Measurements from ENCODE around the gene OSBP2.
"Not testable (repeated sequence)": the region's sequence is repeated elsewhere in the genome, so short reads cannot be mapped to it uniquely, and the experiment has no call there.

OSBP2 gene

GRCh38 chr22:30774566-30774965 is 79.9 kb downstream of the OSBP2 start:
- Histone ChIP-seq H3K27ac (no peak overlapping the region), H3K4me3 (no peak overlapping the region), H3K36me3 (ENCODE audit: insufficient read depth, low read length) (no peaks in the 10 kb centered on the region), H3K9me3 (ENCODE audit: low read depth, low read length) (no peaks in the 10 kb centered on the region), H3K9ac (ENCODE audit: insufficient read length) (no peak overlapping the region)
- DNase-seq (ENCODE audit: low read depth, low spot score) = no peak
- TF ChIP-seq EZH2 (IDR thresholded peaks at IDR 0.05) = no peak
- no peak for TF ChIP-seq POLR2AphosphoS5 (IDR thresholded peaks at IDR 0.05; ENCODE audit: borderline replicate concordance, low read depth, low read length)
- no peak for TF ChIP-seq FOXP2 (optimal IDR thresholded peaks at IDR 0.05; ENCODE audit: control extremely low read depth, extremely low read length, insufficient read depth)

- Histone ChIP-seq H3K4me3 (no peak overlapping the region), H3K36me3 (ENCODE audit: insufficient read depth, low read length) (no peaks in the 10 kb centered on the region), H3K9ac (ENCODE audit: insufficient read length) (no peak overlapping the region), H3K9me3 (ENCODE audit: low read depth, low read length) (no peaks in the 10 kb centered on the region), H3K27ac (no peak overlapping the region)
- TF ChIP-seq EZH2 (IDR thresholded peaks at IDR 0.05) (no peak), POLR2AphosphoS5 (IDR thresholded peaks at IDR 0.05; ENCODE audit: borderline replicate concordance, low read depth, low read length) (no peak)
- no peak for DNase-seq (ENCODE audit: low read depth, low spot score)
Observed at GRCh38 chr22:30776476-30776875, 81.8 kb downstream of the OSBP2 start.

- not testable (repeated sequence) for H3K9me3 ChIP-seq (ENCODE audit: low read depth, low read length); H3K9ac ChIP-seq (ENCODE audit: insufficient read length); H3K36me3 ChIP-seq (ENCODE audit: insufficient read depth, low read length); H3K27ac ChIP-seq; DNase-seq (ENCODE audit: low read depth, low spot score); H3K4me3 ChIP-seq
Observed at GRCh38 chr22:30777146-30777545, 82.5 kb downstream of the OSBP2 start.

GRCh38 chr22:30777587-30777986 is 82.9 kb downstream of the OSBP2 start:
- H3K9ac ChIP-seq (ENCODE audit: insufficient read length) = no peak overlapping the region
- no peaks in the 10 kb centered on the region for H3K9me3 ChIP-seq (ENCODE audit: low read depth, low read length)
- H3K36me3 ChIP-seq (ENCODE audit: insufficient read depth, low read length) = no peaks in the 10 kb centered on the region
- no peak overlapping the region for H3K27ac ChIP-seq
- H3K4me3 ChIP-seq = no peak overlapping the region
- DNase-seq (ENCODE audit: low read depth, low spot score) = no peak
- TF ChIP-seq FOXP2 (optimal IDR thresholded peaks at IDR 0.05; ENCODE audit: control extremely low read depth, extremely low read length, insufficient read depth) = no peak

GRCh38 chr22:30778261-30778660 is 83.6 kb downstream of the OSBP2 start:
- Histone ChIP-seq H3K9me3 (ENCODE audit: low read depth, low read length) (no peaks in the 10 kb centered on the region), H3K36me3 (ENCODE audit: insufficient read depth, low read length) (no peaks in the 10 kb centered on the region), H3K4me3 (no peak overlapping the region), H3K9ac (ENCODE audit: insufficient read length) (no peak overlapping the region), H3K27ac (no peak overlapping the region)
- TF ChIP-seq FOXP2 (optimal IDR thresholded peaks at IDR 0.05; ENCODE audit: control extremely low read depth, extremely low read length, insufficient read depth) (no peak), EZH2 (IDR thresholded peaks at IDR 0.05) (no peak), POLR2AphosphoS5 (IDR thresholded peaks at IDR 0.05; ENCODE audit: borderline replicate concordance, low read depth, low read length) (no peak)
- no peak for DNase-seq (ENCODE audit: low read depth, low spot score)

GRCh38 chr22:30780026-30780425 is 85.4 kb downstream of the OSBP2 start:
- H3K27ac ChIP-seq = no peak overlapping the region
- H3K36me3 ChIP-seq (ENCODE audit: insufficient read depth, low read length) = no peaks in the 10 kb centered on the region
- H3K4me3 ChIP-seq = peak overlapping the region; percentile 19; the same call in 1 of the 2 replicates
- no peaks in the 10 kb centered on the region for H3K9me3 ChIP-seq (ENCODE audit: low read depth, low read length)
- peak overlapping the region; percentile 45 for H3K9ac ChIP-seq (ENCODE audit: insufficient read length)
- DNase-seq (ENCODE audit: low read depth, low spot score) = no peak
- TF ChIP-seq EZH2 (IDR thresholded peaks at IDR 0.05) (no peak), FOXP2 (optimal IDR thresholded peaks at IDR 0.05; ENCODE audit: control extremely low read depth, extremely low read length, insufficient read depth) (no peak)

GRCh38 chr22:30781271-30781875 is 86.7 kb downstream of the OSBP2 start:
- Histone ChIP-seq H3K4me3 (no peak overlapping the region), H3K27ac (no peak overlapping the region), H3K36me3 (ENCODE audit: insufficient read depth, low read length) (no peaks in the 10 kb centered on the region), H3K9me3 (ENCODE audit: low read depth, low read length) (no peaks in the 10 kb centered on the region), H3K9ac (ENCODE audit: insufficient read length) (no peak overlapping the region)
- no peak for TF ChIP-seq POLR2AphosphoS5 (IDR thresholded peaks at IDR 0.05; ENCODE audit: borderline replicate concordance, low read depth, low read length)
- no peak for TF ChIP-seq FOXP2 (optimal IDR thresholded peaks at IDR 0.05; ENCODE audit: control extremely low read depth, extremely low read length, insufficient read depth)
- TF ChIP-seq EZH2 (IDR thresholded peaks at IDR 0.05) = no peak
- DNase-seq (ENCODE audit: low read depth, low spot score) = no peak

- Histone ChIP-seq H3K9ac (ENCODE audit: insufficient read length) (no peak overlapping the region), H3K36me3 (ENCODE audit: insufficient read depth, low read length) (no peaks in the 10 kb centered on the region), H3K9me3 (ENCODE audit: low read depth, low read length) (no peaks in the 10 kb centered on the region), H3K4me3 (no peak overlapping the region), H3K27ac (no peak overlapping the region)
- TF ChIP-seq POLR2AphosphoS5 (IDR thresholded peaks at IDR 0.05; ENCODE audit: borderline replicate concordance, low read depth, low read length) (no peak), FOXP2 (optimal IDR thresholded peaks at IDR 0.05; ENCODE audit: control extremely low read depth, extremely low read length, insufficient read depth) (no peak), EZH2 (IDR thresholded peaks at IDR 0.05) (no peak)
- no peak for DNase-seq (ENCODE audit: low read depth, low spot score)
Observed at GRCh38 chr22:30782613-30783012, 87.9 kb downstream of the OSBP2 start.

GRCh38 chr22:30783021-30783420 is 88.3 kb downstream of the OSBP2 start:
- Histone ChIP-seq H3K27ac (no peak overlapping the region), H3K4me3 (no peak overlapping the region), H3K9ac (ENCODE audit: insufficient read length) (no peak overlapping the region), H3K36me3 (ENCODE audit: insufficient read depth, low read length) (no peaks in the 10 kb centered on the region), H3K9me3 (ENCODE audit: low read depth, low read length) (no peaks in the 10 kb centered on the region)
- no peak for DNase-seq (ENCODE audit: low read depth, low spot score)
- TF ChIP-seq FOXP2 (optimal IDR thresholded peaks at IDR 0.05; ENCODE audit: control extremely low read depth, extremely low read length, insufficient read depth) = no peak
- no peak for TF ChIP-seq POLR2AphosphoS5 (IDR thresholded peaks at IDR 0.05; ENCODE audit: borderline replicate concordance, low read depth, low read length)
- TF ChIP-seq EZH2 (IDR thresholded peaks at IDR 0.05) = no peak
